Central memory CD8-positive, alpha-beta T cell (primary cell): ENCODE data around the gene XXYLT1.
"Not testable (repeated sequence)": the region's sequence is repeated elsewhere in the genome, so short reads cannot be mapped to it uniquely, and the experiment has no call there.

Experiments used
- ATAC-seq: fragments of 150-1000 bp; cut with Tn5 transposase; replicated peaks from 2 replicates; pipeline ENCODE4 v1.10.0; 2022; ENCODE audit warnings: mild to moderate bottlenecking, moderate FRiP score, moderate number of reproducible peaks; ENCODE audit not compliant: poor library complexity, severe bottlenecking; ENCODE audit errors: extremely low read depth
- DNase-seq, 2 donors: peaks; one replicate each; pipeline ENCODE4 v3.0.0; 2021; ENCODE audit warnings: low spot score in 2 of 2
- H3K27ac Mint-ChIP-seq: one replicate; pipeline ENCODE4 v1.8.0; 2022; ENCODE audit warnings: low read depth, mild to moderate bottlenecking, moderate library complexity, mixed read lengths
- H3K27me3 Mint-ChIP-seq: one replicate; pipeline ENCODE4 v1.8.0; 2022; ENCODE audit warnings: mixed read lengths
- H3K36me3 Mint-ChIP-seq: one replicate; pipeline ENCODE4 v1.8.0; 2022; ENCODE audit warnings: mild to moderate bottlenecking, moderate library complexity, mixed read lengths; ENCODE audit not compliant: insufficient read depth
- H3K4me1 Mint-ChIP-seq: one replicate; pipeline ENCODE4 v1.8.0; 2022; ENCODE audit warnings: mixed read lengths
- H3K4me3 Mint-ChIP-seq: one replicate; pipeline ENCODE4 v1.8.0; 2022; ENCODE audit warnings: mild to moderate bottlenecking, moderate library complexity, mixed read lengths
- H3K9me3 Mint-ChIP-seq: one replicate; pipeline ENCODE4 v1.8.0; 2022; ENCODE audit warnings: mixed read lengths

Gene XXYLT1

DNA sequence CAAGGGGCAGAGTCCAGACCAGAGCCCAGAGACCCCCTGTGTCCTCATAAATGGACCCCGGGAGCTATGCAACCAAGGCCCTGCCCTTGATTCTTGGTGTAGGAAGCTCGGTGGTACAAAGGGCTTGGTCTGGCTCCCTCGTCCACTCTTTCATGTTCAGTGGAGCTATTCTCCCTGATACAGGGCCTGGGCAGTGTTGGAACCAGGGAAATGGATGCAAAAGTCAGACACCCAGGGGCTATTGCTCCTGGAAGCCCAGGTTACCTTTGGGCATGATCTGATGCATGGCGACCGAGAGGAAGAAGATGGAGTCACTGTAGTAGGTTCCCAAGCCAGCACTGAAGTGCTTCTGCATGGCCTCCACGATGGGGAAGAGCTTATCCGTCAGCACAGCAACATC, 44.5 kb downstream of the XXYLT1 start:
- no peak for ATAC-seq

DNA sequence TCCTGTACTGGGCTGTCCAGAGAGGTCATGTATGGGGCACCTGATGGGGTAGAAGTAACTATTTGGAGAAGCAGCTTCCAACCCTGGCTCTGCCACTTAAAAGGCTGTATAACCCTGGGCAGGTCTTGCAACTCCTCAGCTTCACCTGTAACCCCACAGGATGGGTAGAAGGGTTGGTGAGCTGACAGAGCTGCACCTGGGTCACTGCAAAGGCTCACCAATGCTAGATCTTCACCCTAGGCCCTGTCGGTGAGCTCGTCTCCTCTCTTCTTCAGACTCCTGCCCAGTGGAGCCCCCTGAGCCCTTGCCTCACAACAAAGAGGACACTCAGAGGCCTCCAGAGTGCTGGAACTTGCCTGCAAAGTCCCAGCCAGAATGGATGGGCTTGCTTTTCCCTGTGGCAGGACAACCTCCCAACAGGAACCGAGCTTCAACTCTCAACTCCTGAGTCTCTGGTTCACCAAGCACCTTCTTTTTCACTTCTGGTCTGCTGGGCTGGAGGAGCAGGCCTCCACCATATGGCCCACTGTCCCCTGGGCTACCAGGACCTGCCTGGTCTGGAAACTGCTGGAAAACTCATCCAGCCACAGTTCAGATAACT, 45.9 kb downstream of the XXYLT1 start:
- peaks cover 23% of the 10 kb centered on the region for H3K4me1 Mint-ChIP-seq
- no peak for ATAC-seq

More for the DNA sequence above, 44.5 kb downstream of the XXYLT1 start:
- no peaks in the 10 kb centered on the region for H3K9me3 Mint-ChIP-seq
- no peak overlapping the region for H3K4me3 Mint-ChIP-seq
- DNase-seq: no peak
- peak overlapping the region; percentile 67 for H3K27ac Mint-ChIP-seq
- H3K4me1 Mint-ChIP-seq: peaks cover 20% of the 10 kb centered on the region
- no peaks in the 10 kb centered on the region for H3K27me3 Mint-ChIP-seq
- H3K36me3 Mint-ChIP-seq: no peaks in the 10 kb centered on the region

DNA sequence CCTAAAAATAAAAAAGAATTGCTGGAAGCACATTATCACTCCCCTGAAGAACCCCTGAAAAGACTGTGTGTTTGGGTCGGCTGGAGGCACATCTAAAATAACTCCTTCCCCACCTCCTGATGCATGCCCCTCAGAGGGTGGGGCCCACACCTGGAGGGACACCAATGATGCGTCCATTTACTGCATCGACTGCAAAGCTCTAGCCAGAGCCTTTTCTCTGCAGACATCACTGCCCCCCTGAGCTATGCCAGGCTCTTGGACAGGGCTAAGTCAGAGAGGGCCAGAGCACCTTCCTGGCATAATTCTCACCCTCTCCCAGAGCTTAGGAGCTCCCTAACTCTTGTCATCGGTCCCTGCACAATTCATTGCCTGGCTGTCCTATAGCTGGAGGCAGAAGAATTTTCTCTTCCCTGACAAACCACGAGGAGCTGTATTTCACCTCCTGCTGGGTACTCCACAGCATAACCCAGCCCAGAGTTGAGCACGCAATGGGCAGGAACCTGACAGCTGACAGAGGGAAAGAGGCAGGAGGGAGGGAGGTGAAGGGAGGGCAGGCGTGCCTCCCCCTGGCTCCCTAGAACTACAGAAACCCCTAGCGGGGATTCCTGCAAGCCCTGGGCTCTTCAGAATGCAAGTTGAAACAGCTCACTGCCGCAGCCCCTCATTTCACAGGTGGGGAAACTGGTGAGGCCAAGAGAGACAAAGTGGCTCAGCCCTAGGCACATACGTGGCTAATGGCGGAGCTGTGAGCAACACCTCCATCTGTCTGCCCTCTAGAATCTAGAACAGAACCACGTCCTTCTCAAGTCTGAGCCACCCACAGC, 46.6 kb downstream of the XXYLT1 start:
- no peak overlapping the region for H3K27ac Mint-ChIP-seq
- no peaks in the 10 kb centered on the region for H3K36me3 Mint-ChIP-seq
- no peak overlapping the region for H3K4me3 Mint-ChIP-seq
- no peak for DNase-seq
- no peaks in the 10 kb centered on the region for H3K27me3 Mint-ChIP-seq
- H3K9me3 Mint-ChIP-seq: no peaks in the 10 kb centered on the region
- peaks cover 23% of the 10 kb centered on the region for H3K4me1 Mint-ChIP-seq
- ATAC-seq: no peak

More for the DNA sequence above, 45.9 kb downstream of the XXYLT1 start:
- Mint-ChIP-seq H3K27ac (no peak overlapping the region), H3K36me3 (no peaks in the 10 kb centered on the region), H3K4me3 (no peak overlapping the region), H3K27me3 (no peaks in the 10 kb centered on the region), H3K9me3 (no peaks in the 10 kb centered on the region)
- DNase-seq: no peak

DNA sequence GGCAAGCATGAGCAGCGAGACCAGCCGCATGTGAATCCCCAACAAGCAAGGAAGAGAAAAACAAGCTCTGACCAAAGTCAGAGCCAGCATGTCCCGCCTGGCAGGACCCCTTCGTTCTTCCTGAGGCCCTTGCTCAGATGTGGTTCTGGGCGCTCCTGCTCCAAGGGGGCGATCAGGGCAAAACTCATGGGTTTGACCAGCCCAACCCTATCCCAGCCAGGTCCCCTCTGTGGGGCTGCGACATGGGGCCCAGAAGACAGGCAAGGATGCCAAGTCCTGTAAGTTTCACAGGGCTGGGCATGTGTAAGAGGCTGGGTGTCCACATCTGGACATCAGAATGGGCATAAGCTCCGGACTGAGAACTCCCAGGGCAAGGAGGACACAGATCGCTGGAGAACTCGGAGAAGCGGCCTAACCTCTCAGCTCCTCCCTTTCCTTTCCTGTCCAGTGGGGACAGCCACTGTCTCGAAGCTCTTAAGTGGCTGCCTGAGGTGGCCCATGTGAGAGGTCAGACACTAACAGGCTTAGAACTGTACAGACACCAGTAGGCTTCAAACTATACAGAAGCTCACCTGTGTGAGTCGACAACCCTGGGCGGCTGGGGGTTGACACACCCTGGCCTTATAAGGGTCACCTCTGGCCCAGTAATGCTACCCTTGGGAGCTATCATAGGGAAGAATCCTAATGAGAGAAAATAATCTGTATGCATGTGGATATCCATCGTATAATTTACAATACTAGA, 48.9 kb downstream of the XXYLT1 start:
- DNase-seq (no peak), ATAC-seq (no peak)
- no peak overlapping the region for H3K27ac Mint-ChIP-seq
- no peaks in the 10 kb centered on the region for H3K9me3 Mint-ChIP-seq
- H3K4me3 Mint-ChIP-seq: no peak overlapping the region
- H3K4me1 Mint-ChIP-seq: peaks cover 11% of the 10 kb centered on the region
- no peaks in the 10 kb centered on the region for H3K27me3 Mint-ChIP-seq
- no peaks in the 10 kb centered on the region for H3K36me3 Mint-ChIP-seq

DNA sequence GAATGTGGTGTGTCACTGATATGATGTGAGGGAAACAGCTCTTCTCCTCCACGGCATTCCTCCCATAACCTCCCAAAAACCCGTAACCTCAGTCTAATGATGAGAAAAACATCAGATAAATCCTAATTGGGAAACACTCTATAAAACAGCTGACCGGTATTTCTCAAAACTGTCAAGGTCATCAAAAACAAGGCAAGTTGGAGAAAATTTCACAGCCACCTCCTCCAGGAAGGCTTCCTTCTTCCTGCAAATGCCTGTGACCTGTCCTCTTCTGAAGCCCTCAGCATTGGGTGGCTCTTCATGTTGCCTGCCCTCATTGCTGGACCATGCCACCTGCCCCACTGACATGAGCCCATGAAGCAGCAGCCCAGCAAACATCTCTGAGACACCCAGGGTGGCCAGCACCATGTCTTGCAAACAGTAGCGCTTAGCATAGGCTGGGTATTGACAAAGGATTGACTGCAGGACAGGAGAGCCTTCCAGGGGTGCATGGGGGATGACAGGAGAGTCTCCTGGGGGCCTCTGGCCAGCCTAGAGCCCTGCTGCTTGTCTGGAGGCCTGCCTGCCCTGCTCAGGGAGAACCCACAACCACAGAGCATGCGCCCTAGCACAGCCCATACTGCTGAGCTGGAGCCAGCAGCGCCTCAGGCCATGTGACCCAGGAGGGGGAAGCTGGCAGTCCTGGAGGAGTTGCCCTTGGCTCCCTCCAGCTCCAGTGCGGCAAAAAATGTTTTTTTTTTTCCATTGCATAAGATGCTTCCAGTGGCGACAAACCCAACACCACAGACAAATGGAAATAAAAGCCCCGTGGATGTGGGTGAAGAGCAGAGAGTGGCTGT, 49.7 kb downstream of the XXYLT1 start:
- Mint-ChIP-seq H3K36me3 (no peaks in the 10 kb centered on the region), H3K4me1 (peaks cover 3% of the 10 kb centered on the region), H3K27ac (peak overlapping the region; percentile 60), H3K9me3 (no peaks in the 10 kb centered on the region), H3K27me3 (no peaks in the 10 kb centered on the region), H3K4me3 (no peak overlapping the region)
- DNase-seq: no peak
- ATAC-seq: no peak

DNA sequence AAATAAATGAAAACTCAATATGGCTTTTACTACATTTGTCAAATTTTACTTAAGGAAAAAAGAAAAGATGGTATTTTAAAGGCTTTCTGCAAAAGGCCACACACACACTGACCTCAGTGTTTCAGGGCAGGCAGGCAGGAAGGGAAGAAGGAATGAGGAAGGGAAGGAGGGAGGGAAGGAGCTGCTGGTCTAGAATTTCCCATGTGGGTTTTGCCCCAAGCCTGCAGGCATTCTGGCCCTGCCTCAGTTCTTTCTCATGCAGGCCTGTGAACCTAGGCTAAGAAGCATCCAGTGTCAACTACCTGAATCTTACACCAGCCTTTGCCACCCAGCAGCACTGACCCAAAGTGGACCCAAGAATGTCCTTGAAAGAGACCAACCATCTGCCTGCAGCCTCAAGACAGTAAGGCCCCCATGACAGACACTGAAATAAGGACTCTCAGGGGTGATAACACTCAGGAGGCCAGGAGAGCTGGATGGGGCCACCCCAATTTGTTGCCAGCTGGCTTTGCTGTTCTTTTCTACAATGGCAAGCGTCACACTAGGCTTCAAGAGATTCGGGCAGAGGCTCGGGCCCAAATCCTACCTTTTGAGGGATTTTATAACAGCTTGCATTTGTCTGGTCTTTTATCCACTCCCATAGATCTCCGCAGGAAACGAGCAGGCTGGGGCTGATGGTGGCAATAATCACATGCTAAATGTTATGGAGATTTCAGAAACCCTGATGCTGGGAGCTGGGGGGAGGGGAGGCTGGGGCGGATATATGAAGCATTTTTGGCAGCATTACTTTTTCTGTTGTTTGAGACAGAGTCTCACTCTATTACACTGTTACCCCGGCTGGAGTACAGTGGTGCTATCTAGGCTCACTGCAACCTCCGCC, 51.4 kb downstream of the XXYLT1 start:
- Mint-ChIP-seq H3K27ac (no peak overlapping the region), H3K36me3 (no peaks in the 10 kb centered on the region), H3K27me3 (no peaks in the 10 kb centered on the region), H3K4me1 (peaks cover 3% of the 10 kb centered on the region), H3K9me3 (no peaks in the 10 kb centered on the region), H3K4me3 (no peak overlapping the region)
- DNase-seq: no peak
- no peak for ATAC-seq

DNA sequence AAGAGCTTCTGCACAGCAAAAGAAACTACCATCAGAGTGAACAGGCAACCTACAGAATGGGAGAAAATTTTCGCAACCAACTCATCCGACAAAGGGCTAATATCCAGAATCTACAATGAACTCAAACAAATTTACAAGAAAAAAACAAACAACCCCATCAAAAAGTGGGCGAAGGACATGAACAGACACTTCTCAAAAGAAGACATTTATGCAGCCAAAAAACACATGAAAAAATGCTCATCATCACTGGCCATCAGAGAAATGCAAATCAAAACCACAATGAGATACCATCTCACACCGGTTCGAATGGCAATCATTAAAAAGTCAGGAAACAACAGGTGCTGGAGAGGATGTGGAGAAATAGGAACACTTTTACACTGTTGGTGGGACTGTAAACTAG, 52.6 kb downstream of the XXYLT1 start:
- DNase-seq, H3K4me3 Mint-ChIP-seq, H3K9me3 Mint-ChIP-seq, H3K27me3 Mint-ChIP-seq, H3K4me1 Mint-ChIP-seq, ATAC-seq, H3K36me3 Mint-ChIP-seq, H3K27ac Mint-ChIP-seq: not testable (repeated sequence)

DNA sequence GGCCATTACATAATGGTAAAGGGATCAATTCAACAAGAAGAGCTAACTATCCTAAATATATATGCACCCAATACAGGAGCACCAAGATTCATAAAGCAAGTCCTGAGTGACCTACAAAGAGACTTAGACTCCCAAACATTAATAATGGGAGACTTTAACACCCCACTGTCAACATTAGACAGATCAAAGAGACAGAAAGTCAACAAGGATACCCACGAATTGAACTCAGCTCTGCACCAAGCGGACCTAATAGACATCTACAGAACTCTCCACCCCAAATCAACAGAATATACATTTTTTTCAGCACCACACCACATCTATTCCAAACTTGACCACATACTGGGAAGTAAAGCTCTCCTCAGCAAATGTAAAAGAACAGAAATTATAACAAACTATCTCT, 55.4 kb downstream of the XXYLT1 start:
- H3K36me3 Mint-ChIP-seq, H3K4me3 Mint-ChIP-seq, H3K27me3 Mint-ChIP-seq, H3K9me3 Mint-ChIP-seq, H3K27ac Mint-ChIP-seq, ATAC-seq, DNase-seq, H3K4me1 Mint-ChIP-seq: not testable (repeated sequence)

DNA sequence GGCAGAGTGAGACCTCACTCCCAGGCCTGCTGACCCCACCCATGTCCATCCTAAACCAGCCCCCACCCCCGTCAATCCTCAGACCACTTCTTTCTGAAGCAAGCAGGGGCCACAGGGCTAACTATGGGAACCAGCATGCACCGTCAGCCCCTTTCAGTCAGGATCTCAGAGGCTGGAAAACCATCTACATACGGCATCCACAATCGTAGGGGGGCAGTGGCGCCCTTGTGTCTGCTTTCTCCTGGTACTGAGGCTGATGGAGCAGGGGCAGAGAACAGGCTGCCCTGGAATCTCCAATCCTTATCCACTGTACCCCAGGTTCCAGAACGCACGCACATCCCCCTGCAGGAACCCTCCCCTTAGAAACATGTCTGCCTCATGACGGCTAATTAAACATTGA, 56.6 kb downstream of the XXYLT1 start:
- Mint-ChIP-seq H3K4me3 (no peak overlapping the region), H3K4me1 (peaks cover 6% of the 10 kb centered on the region), H3K27me3 (no peaks in the 10 kb centered on the region), H3K9me3 (no peaks in the 10 kb centered on the region), H3K36me3 (peaks cover 2% of the 10 kb centered on the region), H3K27ac (no peak overlapping the region)
- no peak for ATAC-seq
- no peak for DNase-seq

DNA sequence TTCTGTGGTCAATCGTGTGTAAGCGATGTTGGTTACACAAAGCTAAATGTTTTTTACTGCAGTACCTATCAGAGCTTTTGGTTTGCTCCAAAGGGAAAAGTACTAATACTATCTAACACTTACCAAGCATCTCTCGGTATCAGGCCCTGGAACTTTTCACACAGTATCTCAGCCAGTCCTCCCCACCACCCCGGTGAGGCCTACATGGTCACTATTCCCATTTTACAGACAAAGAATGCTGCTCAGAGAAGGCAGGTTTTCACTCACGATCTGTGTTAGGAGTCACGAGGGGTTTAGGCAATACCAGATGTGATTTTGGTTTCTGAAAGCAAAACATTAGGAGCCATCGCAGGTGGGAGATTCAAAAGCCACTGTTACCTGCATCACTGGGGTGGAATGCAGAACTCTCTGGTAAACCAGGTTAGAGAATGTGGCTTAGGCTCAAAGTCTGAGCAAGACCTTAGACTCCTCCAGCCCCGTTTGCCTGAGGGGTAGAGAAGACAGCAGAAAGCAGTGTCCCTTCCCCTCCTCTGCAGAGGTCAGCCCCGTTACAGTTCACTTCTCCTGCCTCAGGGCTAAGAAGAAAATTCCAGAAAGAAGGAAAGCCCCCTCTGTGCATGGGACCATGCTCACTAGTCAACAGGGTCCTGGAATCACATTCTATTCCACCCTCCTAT, 57.2 kb downstream of the XXYLT1 start:
- Mint-ChIP-seq H3K4me3 (no peak overlapping the region), H3K27me3 (no peaks in the 10 kb centered on the region), H3K4me1 (peaks cover 6% of the 10 kb centered on the region), H3K27ac (no peak overlapping the region), H3K9me3 (no peaks in the 10 kb centered on the region), H3K36me3 (peaks cover 2% of the 10 kb centered on the region)
- DNase-seq (no peak), ATAC-seq (no peak)

DNA sequence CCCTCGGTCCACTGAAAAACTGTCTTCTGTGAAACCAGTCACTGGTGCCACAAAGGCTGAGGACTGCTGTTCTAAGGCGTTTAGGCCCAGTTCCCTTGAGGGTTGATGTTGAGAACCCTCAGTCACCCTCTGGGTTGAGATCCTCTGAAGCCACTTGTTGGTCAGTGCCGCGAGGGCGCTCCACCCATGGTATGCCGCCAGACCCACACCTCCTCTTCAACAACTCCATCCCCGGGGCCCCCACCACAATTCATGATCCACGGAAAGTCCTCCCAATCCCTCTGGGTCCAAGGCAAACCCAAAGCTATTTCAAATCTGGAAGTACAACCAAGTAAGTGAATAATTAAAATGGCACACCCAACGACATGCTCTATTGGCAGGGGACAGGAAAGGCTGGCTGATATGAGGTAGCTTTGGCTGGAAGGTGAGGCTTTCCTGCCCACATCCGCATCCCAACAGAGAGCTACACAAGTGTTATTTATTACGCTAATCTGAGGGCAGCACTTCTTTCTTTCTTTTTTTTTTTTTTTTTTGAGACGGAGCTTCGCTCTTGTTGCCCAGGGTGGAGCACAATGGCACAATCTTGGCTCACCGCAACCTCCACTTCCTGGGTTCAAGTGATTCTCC, 58.1 kb downstream of the XXYLT1 start:
- H3K27me3 Mint-ChIP-seq: no peaks in the 10 kb centered on the region
- peaks cover 15% of the 10 kb centered on the region for H3K4me1 Mint-ChIP-seq
- DNase-seq: no peak
- ATAC-seq: no peak
- H3K4me3 Mint-ChIP-seq: no peak overlapping the region
- H3K36me3 Mint-ChIP-seq: peaks cover 2% of the 10 kb centered on the region
- H3K27ac Mint-ChIP-seq: no peak overlapping the region
- H3K9me3 Mint-ChIP-seq: no peaks in the 10 kb centered on the region
